Right lobe of liver (tissue), 6 donors: ENCODE data around the gene BORCS5. TPM values are rescaled to one million over a fixed set of nuclear protein-coding genes. Genes with fewer than 3 reads are reported as not detected.

Experiments
- ATAC-seq, 4 donors: fragments of 200-7000 bp; cut with Tn5 transposase; one replicate each; pipeline ENCODE4 v1.9.1; 2020; ENCODE audit warnings: mild to moderate bottlenecking in 4 of 4, moderate library complexity in 4 of 4
- DNase-seq, 3 donors: peaks; one replicate each; pipeline ENCODE4 v3.0.0-alpha.2; 2020
- H3K27ac ChIP-seq, 3 donors: fragments of 200-600 bp; one replicate each; pipeline ENCODE4 v1.8.0; 2022
- H3K27me3 ChIP-seq, 2 donors: fragments of 200-600 bp; one replicate each; pipeline ENCODE4 v1.8.0; 2022
- H3K36me3 ChIP-seq, 4 donors: fragments of 200-600 bp; sonication (generic) in 1 of 4; one replicate each; pipeline versions ENCODE4 v1.5.1 to v1.8.0; 2017 to 2022; ENCODE audit warnings: control low read depth in 1 of 4
- H3K4me1 ChIP-seq, 4 donors: fragments of 200-600 bp; sonication (generic) in 1 of 4; one replicate each; pipeline versions ENCODE4 v1.5.1 to v1.8.0; 2017 to 2022; ENCODE audit warnings: control low read depth in 1 of 4
- H3K4me3 ChIP-seq, 3 donors: fragments of 200-600 bp; one replicate each; pipeline ENCODE4 v1.8.0; 2022
- H3K9me3 ChIP-seq, 4 donors: fragments of 200-600 bp; sonication (generic) in 1 of 4; one replicate each; pipeline versions ENCODE4 v1.5.1 to v1.8.0; 2017 to 2022; ENCODE audit warnings: control low read depth in 1 of 4
- POLR2A ChIP-seq: fragments of 450-650 bp; IDR thresholded peaks from one replicate; pipeline ENCODE4 v1.6.1; 2017; ENCODE audit warnings: antibody characterized with exemption, mild to moderate bottlenecking
- WGBS: methylation state at CpG from one replicate; pipeline ENCODE4 v1.1.6; 2018; ENCODE audit warnings: low coverage, low lambda C conversion rate; ENCODE audit not compliant: insufficient coverage; ENCODE audit errors: missing lambda C conversion rate; 5-methylcytosine and 5-hydroxymethylcytosine counted together
- intact Hi-C, 2 donors: fragments of 100-400 bp; cut with DNase I; formaldehyde crosslinking; loops; one replicate each; pipeline versions ENCODE4 v1.11.2 to v1.14.1; 2022
- total RNA-seq, 6 experiments: library from RNA; depleted of rRNA in 2 of 6; stranded (reverse); fragments of >200 nt in 2 of 6; fragmentation: NEBNext Ultra II Directional in 3 of 6; extraction: Animal tissue kit (Norgen Biotek cat#: 25700) in 3 of 6; gene quantifications; one replicate each; pipeline versions ENCODE4 v1.1.0 to v1.2.4, GENCODE V29; 2016 to 2023
- TF ChIP-seq, protein P1 (sequence below), 4 donors: fragments of 200-600 bp in 3 of 4; fragments of 450-650 bp in 1 of 4; IDR thresholded peaks; one replicate each; pipeline versions ENCODE4 v1.5.1 to v1.8.0; 2016 to 2022; ENCODE audit warnings: antibody characterized with exemption in 4 of 4, mild to moderate bottlenecking in 2 of 4
- donor health status: DM: no; HTN: yes; CAD: no.
- donor health status: DM: no; HTN: no; CAD: no.
- donor health status: DM: no; HTN: no; CAD: no.
- donor health status: DM: no; HTN: yes; CAD: no.
- donor health status: DM: no; HTN: yes; CAD: no.

Gene BORCS5
- total RNA-seq, 6 experiments from 2014 or later, result 6.0 to 11.1 (median 8.0) TPM

DNA sequence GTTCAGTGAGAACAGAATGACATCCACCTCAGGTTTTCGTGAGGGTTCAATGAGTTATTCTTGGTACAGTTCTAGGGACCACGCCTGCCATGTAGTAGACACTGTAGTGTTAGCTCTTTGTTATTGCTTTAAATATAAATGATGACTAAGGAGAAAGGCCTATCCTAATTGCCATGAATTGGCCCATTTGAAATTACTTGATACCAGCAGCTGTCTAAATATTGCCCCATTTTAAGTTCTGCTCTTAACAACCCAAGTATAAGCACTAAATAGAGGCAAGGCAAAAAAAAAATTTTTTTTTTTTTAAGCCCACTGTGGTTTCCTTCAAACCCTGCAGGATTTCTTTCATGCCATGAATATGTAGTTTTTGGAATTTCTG lies 84.5 kb downstream of the BORCS5 start:
- H3K9me3 ChIP-seq, result no peaks in the 10 kb centered on the region
- peak overlapping the region; percentile 70 to 89 (median 83) for H3K27ac ChIP-seq
- no peak overlapping the region for H3K4me3 ChIP-seq
- DNase-seq (no peak), ATAC-seq (no peak)
- 83% methylated on average over 1 of the region's 2 CpGs for WGBS
- TF ChIP-seq POLR2A, result no peak
- TF ChIP-seq, protein P1, sequence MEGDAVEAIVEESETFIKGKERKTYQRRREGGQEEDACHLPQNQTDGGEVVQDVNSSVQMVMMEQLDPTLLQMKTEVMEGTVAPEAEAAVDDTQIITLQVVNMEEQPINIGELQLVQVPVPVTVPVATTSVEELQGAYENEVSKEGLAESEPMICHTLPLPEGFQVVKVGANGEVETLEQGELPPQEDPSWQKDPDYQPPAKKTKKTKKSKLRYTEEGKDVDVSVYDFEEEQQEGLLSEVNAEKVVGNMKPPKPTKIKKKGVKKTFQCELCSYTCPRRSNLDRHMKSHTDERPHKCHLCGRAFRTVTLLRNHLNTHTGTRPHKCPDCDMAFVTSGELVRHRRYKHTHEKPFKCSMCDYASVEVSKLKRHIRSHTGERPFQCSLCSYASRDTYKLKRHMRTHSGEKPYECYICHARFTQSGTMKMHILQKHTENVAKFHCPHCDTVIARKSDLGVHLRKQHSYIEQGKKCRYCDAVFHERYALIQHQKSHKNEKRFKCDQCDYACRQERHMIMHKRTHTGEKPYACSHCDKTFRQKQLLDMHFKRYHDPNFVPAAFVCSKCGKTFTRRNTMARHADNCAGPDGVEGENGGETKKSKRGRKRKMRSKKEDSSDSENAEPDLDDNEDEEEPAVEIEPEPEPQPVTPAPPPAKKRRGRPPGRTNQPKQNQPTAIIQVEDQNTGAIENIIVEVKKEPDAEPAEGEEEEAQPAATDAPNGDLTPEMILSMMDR (IDR thresholded peaks at IDR 0.05), result no peak
- no peaks in the 10 kb centered on the region for H3K27me3 ChIP-seq
- intact Hi-C loops, result no loop called here
- peaks cover 0 to 65% (median 23%) of the 10 kb centered on the region in 4 donors for H3K4me1 ChIP-seq
- no peaks in the 10 kb centered on the region for H3K36me3 ChIP-seq

DNA sequence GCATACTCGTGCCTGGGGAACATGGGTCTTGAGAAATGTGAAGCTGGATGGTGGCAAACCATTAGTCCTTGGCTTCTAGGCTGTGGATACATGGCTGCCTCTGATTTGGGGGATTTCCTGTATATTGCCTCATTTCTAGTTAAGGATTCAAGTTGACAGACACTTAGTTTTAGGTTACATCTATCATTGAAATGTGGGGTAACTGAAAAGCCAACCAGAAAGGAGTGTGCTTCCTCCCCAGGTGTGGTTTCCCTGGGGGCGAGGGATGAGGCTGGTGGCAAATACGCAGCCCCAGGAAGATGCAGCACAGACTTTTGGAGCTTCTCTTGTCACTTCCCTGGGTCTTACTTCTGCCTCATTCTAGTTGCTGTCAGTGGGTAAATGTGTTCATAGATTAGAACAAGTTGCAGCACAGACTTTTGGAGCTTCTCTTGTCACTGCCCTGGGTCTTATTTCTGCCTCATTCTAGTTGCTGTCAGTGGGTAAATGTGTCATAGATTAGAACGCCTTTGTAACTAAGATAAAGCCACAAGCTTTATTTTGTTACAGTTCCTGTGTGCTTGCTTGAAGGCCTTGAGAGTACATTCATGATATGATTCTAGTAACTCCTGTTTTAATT lies 85.1 kb downstream of the BORCS5 start:
- DNase-seq (no peak), ATAC-seq (no peak)
- peak; percentile 14 for TF ChIP-seq POLR2A
- TF ChIP-seq, protein P1 (IDR thresholded peaks at IDR 0.05), result no peak
- Histone ChIP-seq H3K27me3 (no peaks in the 10 kb centered on the region), H3K4me1 (peaks cover 0 to 65% (median 23%) of the 10 kb centered on the region in 4 donors), H3K36me3 (no peaks in the 10 kb centered on the region), H3K27ac (peak overlapping the region; percentile 70 to 89 (median 83)), H3K4me3 (no peak overlapping the region), H3K9me3 (no peaks in the 10 kb centered on the region)
- intact Hi-C loops, result no loop called here
- WGBS, result 44% methylated on average over 2 of the region's 4 CpGs

DNA sequence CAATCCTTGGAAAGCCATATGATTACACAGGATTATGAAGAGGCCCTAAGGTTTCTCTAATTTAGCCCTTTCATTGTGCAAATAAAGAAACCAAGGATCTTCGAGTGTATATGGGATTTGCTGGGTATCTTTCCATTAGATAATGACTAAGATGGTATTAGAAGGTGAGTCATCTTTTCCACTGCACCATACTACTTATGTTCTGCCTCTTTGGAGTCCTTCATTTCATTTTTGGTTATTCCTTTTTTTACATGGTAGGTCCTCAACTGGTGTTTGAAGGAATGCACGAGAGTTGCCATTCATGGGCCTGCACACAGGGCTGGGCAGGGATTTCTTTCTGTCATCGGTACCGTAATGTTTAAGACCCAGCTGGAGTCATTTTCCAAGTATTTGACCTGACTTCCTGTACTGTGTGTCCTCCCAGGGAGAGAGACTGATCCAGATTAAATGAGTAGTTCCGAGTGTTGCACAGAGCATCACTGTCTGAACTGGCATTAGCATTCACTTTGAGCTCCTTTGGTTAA lies 85.7 kb downstream of the BORCS5 start:
- no peak for TF ChIP-seq POLR2A
- TF ChIP-seq, protein P1 (IDR thresholded peaks at IDR 0.05), result no peak
- ATAC-seq (peak in 1 of 4 donors; percentile 11), DNase-seq (no peak)
- no peaks in the 10 kb centered on the region for H3K27me3 ChIP-seq
- no peaks in the 10 kb centered on the region for H3K36me3 ChIP-seq
- H3K4me1 ChIP-seq, result peaks cover 0 to 65% (median 23%) of the 10 kb centered on the region in 4 donors
- H3K4me3 ChIP-seq, result no peak overlapping the region
- intact Hi-C loops, result no loop called here
- H3K27ac ChIP-seq, result peak overlapping the region; percentile 70 to 89 (median 83)
- 50% methylated on average over 5 of the region's 5 CpGs for WGBS
- no peaks in the 10 kb centered on the region for H3K9me3 ChIP-seq

DNA sequence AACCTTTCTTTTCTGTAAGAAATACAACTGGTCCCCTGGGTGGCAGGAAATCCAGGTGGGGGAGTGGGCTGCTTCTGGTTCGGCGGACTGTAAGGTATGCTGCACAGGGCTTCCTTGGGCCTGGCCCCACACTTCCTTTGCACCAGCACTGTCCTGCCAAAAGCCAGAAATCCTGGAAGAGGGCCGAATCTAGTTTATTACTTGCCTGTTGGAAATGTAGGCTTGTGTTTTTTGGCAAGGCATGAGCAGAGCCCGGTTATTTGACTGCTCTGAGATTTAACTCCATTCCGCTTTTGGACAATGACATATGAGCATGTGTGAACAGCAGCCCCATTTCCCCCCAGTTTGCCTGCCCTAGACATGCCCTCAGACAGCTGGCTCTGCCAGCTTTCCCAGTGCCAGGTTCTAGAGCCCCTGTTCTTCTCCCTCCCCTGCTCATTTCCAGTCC lies 86.6 kb downstream of the BORCS5 start:
- peak; percentile 42 to 67 (median 65) for ATAC-seq
- no peaks in the 10 kb centered on the region for H3K27me3 ChIP-seq
- intact Hi-C loops, result no loop called here
- peak overlapping the region; percentile 70 to 89 (median 83) for H3K27ac ChIP-seq
- H3K36me3 ChIP-seq, result no peaks in the 10 kb centered on the region
- 28% methylated on average over 5 of the region's 5 CpGs for WGBS
- peaks cover 0 to 65% (median 23%) of the 10 kb centered on the region in 4 donors for H3K4me1 ChIP-seq
- TF ChIP-seq, protein P1 (IDR thresholded peaks at IDR 0.05), result no peak
- no peak for TF ChIP-seq POLR2A
- H3K4me3 ChIP-seq, result no peak overlapping the region
- H3K9me3 ChIP-seq, result no peaks in the 10 kb centered on the region
- DNase-seq, result peak; percentile 35 to 83 (median 66)
